Dedifferentiated amniotic fluid mesenchymal stem cell (primary cell): ENCODE data around the gene RIPK4.

Experiments
- DNase-seq: peaks from one replicate; pipeline ENCODE4 v3.0.0-alpha.2; 2016; ENCODE audit errors: extremely low spot score

RIPK4 gene

DNA sequence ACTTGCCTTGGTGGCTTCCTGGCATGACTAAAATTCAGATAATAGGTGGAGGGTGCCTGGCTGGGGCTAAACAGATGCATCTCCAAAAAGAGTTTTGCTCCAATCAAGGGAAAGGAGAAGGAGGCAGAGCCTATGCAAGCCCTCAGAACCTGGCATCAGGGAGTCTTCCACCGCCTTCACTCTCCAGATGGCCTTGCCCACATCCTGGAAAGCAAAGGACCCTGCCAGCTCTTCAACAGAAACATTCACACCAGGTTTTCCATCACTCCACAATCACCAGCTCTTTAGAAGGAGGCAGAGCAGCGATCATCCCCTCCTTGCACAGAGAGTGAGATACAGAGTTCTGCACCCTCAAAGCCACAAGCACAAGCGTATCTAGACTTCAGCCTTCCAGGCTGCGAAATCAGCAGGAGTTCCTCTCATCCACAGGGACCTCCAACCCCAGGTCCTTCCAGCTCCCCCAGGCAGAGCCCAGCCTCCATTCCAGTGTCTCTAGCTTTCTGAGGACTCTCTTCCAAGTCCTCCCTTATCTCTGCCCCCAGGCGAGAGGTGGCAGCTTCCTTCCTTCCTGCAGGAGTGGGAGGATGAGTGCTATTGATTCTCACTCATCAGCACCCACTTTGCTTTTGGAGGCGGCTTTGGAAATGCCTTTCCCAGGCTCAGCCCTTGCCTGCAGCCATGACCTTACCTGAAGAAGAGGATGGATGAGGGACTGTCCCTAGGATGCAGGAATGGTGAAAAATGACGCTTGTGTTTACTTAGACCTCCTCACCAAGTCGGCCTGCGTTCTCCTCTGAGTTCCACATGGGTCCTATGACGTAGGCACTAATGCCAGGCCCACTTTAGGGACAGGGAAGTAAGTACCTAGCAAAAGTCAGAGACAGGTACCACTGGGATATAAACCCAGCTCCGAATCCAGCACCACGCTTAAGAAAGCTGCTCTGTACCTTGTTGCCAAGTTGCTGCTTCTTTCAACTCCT, 75.4 kb downstream of the RIPK4 start:
- no peak for DNase-seq
